Left ventricle myocardium superior (tissue), 1 donor: ENCODE measurements around the gene ALOX5. TPM values are rescaled to one million over a fixed set of nuclear protein-coding genes. Genes with fewer than 3 reads are reported as not detected.

Source experiments
- ATAC-seq: fragments of 200-7000 bp; cut with Tn5 transposase; one replicate; pipeline ENCODE4 v1.9.1; 2020; ENCODE audit warnings: mild to moderate bottlenecking, moderate library complexity
- DNase-seq: peaks from one replicate; pipeline ENCODE4 v3.0.0-alpha.2; 2020
- intact Hi-C: fragments of 100-400 bp; cut with micrococcal nuclease; formaldehyde crosslinking; loops from one replicate; pipeline ENCODE4 v1.11.0; 2022
- total RNA-seq: library from RNA; stranded (reverse); fragmentation: NEBNext Ultra II Directional; extraction: Animal tissue kit (Norgen Biotek cat#: 25700); gene quantifications from one replicate; pipeline ENCODE4 v1.2.1, GENCODE V29; 2021
- donor health status: DM: no; HTN: yes; CAD: no; lungs with severe emphysema.

ALOX5 gene
- total RNA-seq, 1 donor from 2014 or later: 4.5 TPM

- intact Hi-C loops: no loop called here
- DNase-seq (no peak), ATAC-seq (no peak)
These were observed 63.8 kb downstream of the ALOX5 start for GRCh38 chr10:45437587-45438465.

GRCh38 chr10:45438466-45439090 is 64.6 kb downstream of the ALOX5 start:
- ATAC-seq (no peak), DNase-seq (no peak)
- intact Hi-C loops: no loop called here

- ATAC-seq (no peak), DNase-seq (no peak)
- intact Hi-C loops: no loop called here
These were observed 65.3 kb downstream of the ALOX5 start for GRCh38 chr10:45439365-45439764.

GRCh38 chr10:45439873-45440272 is 65.9 kb downstream of the ALOX5 start:
- intact Hi-C loops: no loop called here
- DNase-seq (no peak), ATAC-seq (no peak)

GRCh38 chr10:45440511-45441062 is 66.6 kb downstream of the ALOX5 start:
- intact Hi-C loops: no loop called here

GRCh38 chr10:45441239-45442190 is 67.5 kb downstream of the ALOX5 start:
- ATAC-seq (no peak), DNase-seq (no peak)
- intact Hi-C loops: no loop called here

More at GRCh38 chr10:45440511-45441062, 66.6 kb downstream of the ALOX5 start:
- ATAC-seq (no peak), DNase-seq (no peak)

- intact Hi-C loops: no loop called here
- DNase-seq (no peak), ATAC-seq (no peak)
These were observed 68.2 kb downstream of the ALOX5 start for GRCh38 chr10:45442251-45442650.

GRCh38 chr10:45442662-45443061 is 68.6 kb downstream of the ALOX5 start:
- ATAC-seq (no peak), DNase-seq (no peak)
- intact Hi-C loops: no loop called here

GRCh38 chr10:45443101-45444009 is 69.3 kb downstream of the ALOX5 start:
- ATAC-seq (no peak), DNase-seq (no peak)
- intact Hi-C loops: no loop called here

GRCh38 chr10:45444022-45444421 is 70.0 kb downstream of the ALOX5 start:
- DNase-seq: no peak

GRCh38 chr10:45444976-45445898 is 71.2 kb downstream of the ALOX5 start:
- ATAC-seq (peak; percentile 95), DNase-seq (peak; percentile 71)
- intact Hi-C loops: no loop called here

More at GRCh38 chr10:45444022-45444421, 70.0 kb downstream of the ALOX5 start:
- intact Hi-C loops: no loop called here
- ATAC-seq: no peak

- intact Hi-C loops: no loop called here
These were observed 72.8 kb downstream of the ALOX5 start for GRCh38 chr10:45446858-45447257.

GRCh38 chr10:45447416-45447815 is 73.4 kb downstream of the ALOX5 start:
- DNase-seq (no peak), ATAC-seq (no peak)
- intact Hi-C loops: no loop called here

More at GRCh38 chr10:45446858-45447257, 72.8 kb downstream of the ALOX5 start:
- ATAC-seq: no peak
- DNase-seq: no peak

GRCh38 chr10:45450866-45451265 is 76.8 kb downstream of the ALOX5 start:
- ATAC-seq: no peak
- DNase-seq: no peak
- intact Hi-C loops: no loop called here

GRCh38 chr10:45451407-45451806 is 77.4 kb downstream of the ALOX5 start:
- DNase-seq (no peak), ATAC-seq (no peak)
- intact Hi-C loops: no loop called here

GRCh38 chr10:45452268-45452667 is 78.3 kb downstream of the ALOX5 start:
- no peak for ATAC-seq
- intact Hi-C loops: no loop called here
- no peak for DNase-seq
